H1 (cell line): ENCODE measurements around the gene STAT5A. TPM values are rescaled to one million over a fixed set of nuclear protein-coding genes. Genes with fewer than 3 reads are reported as not detected.

Experiments
- E2F6 ChIP-seq: IDR thresholded peaks from 2 replicates; pipeline ENCODE4 v1.6.1; 2012; ENCODE audit warnings: inconsistent platforms
- SUZ12 ChIP-seq: fragments of 200-600 bp; sonication (generic); IDR thresholded peaks from 2 replicates; pipeline ENCODE4 v1.6.1; 2012; ENCODE audit warnings: mild to moderate bottlenecking, inconsistent platforms, low read length, moderate library complexity, mixed read lengths
- USF2 ChIP-seq: IDR thresholded peaks from 2 replicates; pipeline ENCODE4 v1.6.1; 2011; ENCODE audit warnings: low read length, improper control_type of control experiment
- polyA plus RNA-seq, 7 experiments: library from polyadenylated mRNA; depleted of rRNA in 3 of 7; stranded (reverse) in 5 of 7; unstranded in 2 of 7; fragments of >200 nt in 5 of 7; fragments of 200-250 nt in 2 of 7; gene quantifications; 1 replicate in 5 of 7; 2 replicates in 1 of 7; 4 replicates in 1 of 7; pipeline versions ENCODE4 v1.2.1 to v1.2.3, GENCODE V29; 2011 to 2013; ENCODE audit warnings: missing spikeins in 2 of 7, mixed read lengths in 2 of 7
- total RNA-seq: library from RNA; stranded (reverse); fragmentation: NEBNext Ultra II Directional; extraction: Animal tissue kit (Norgen Biotek cat#: 25700); gene quantifications from 2 replicates; pipeline ENCODE4 v1.2.1, GENCODE V29; 2021

STAT5A gene
- total and polyA plus RNA-seq, 2 of the 8 experiments (the other 6 are each of a cell fraction or from before 2014, with no cell fraction given): 4.2 to 5.4 TPM

- TF ChIP-seq SUZ12: no peak
- no peak for TF ChIP-seq E2F6
- TF ChIP-seq USF2: no peak
Observed at GRCh38 chr17:42316755-42317154, 28.5 kb downstream of the STAT5A start (continued).
